ENCODE results near the gene LYPD3.

The LYPD3 gene

DNA sequence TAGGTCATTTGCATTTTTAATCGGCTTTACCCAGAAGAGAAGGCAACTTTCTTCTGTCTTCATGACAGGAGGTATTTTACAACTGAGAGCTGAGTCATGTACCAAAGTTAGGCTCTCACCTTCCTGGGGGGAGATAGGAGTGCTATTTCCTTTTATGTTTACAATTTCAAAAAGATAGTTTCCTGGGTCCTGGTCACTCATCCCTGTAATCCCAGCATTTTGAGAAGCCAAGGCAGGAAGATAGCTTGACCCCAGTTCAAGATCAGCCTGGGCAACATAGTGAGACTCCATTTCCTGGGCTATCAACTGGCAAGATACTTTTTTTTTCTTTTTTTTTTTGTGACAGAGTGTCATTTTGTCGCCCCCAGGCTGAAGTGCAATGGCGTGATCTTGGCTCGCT, 7.6 kb downstream of the LYPD3 start:
- TF ChIP-seq CTCF (IDR thresholded peaks at IDR 0.05; ENCODE audit: low read depth, low read length) = no peak
- no peak for DNase-seq (ENCODE audit: low read depth in 2 of 2)
- H3K4me3 ChIP-seq (replicated peaks in 1 of 2; ENCODE audit: low read depth in 2 of 2, low read length in 2 of 2) = no peak overlapping the region

DNA sequence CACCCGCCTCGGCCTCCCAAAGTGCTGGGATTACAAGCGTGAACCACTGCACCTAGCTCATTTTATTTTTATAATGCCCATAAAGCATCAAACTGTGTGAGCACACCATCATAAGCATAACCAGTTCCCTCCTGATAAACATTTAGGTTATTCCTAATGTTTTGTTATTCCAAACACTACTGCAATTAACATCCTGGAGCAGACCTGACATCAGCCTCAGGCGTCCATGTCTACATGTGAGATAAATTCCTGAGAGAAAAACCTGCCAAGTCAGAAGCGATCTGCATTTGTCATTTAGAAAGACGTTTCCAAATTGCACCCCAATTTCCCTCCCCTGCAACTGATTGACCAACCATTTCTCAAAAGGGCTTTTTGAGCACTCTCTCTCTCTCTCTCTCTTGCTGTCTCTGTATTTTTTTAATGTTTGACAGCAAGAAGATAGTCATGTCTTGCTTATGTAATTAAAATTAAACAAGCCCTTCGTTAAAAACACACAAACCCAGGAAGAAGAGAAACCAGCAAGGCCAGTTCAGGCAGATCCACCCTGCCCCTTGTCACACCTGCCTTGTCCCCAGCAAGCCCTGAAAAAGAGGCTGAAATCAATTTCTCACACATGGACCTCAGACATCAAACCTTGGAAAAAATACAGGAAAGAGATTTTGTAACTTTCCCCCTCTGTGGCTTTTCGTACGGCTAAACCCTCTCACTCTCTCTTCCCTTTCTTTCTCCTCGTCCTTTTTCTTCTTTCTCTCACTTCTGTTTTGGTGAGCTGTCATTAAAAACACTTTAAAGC, 9.9 kb downstream of the LYPD3 start:
- no peak for DNase-seq (ENCODE audit: low read depth in 2 of 2)
- no peak for TF ChIP-seq CTCF (IDR thresholded peaks at IDR 0.05; ENCODE audit: low read depth, low read length)
- no peak overlapping the region for H3K4me3 ChIP-seq (replicated peaks in 1 of 2; ENCODE audit: low read depth in 2 of 2, low read length in 2 of 2)

DNA sequence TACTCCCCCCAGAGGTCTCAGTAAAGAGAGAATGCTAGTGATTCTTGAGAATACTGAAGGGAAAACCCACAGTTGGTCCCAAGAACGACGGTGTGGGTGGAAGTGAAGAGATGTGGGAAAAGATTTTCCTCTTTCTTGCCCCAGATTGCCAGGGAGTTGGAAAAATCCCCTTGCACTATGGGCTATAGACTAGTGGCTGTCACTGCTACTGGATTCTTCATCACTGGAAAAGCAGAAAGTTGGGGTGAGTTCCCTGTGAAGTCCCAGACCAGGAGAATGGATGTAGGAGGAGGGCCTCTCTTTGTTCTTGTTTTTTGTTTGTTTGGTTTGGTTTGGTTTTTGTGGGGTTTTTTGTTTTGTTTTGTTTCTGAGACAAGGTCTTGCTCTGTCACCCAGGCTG, 11.4 kb downstream of the LYPD3 start:
- no peak overlapping the region for H3K4me3 ChIP-seq (replicated peaks in 1 of 2; ENCODE audit: low read depth in 2 of 2, low read length in 2 of 2)
- TF ChIP-seq CTCF (IDR thresholded peaks at IDR 0.05; ENCODE audit: low read depth, low read length) = no peak
- no peak for DNase-seq (ENCODE audit: low read depth in 2 of 2)

DNA sequence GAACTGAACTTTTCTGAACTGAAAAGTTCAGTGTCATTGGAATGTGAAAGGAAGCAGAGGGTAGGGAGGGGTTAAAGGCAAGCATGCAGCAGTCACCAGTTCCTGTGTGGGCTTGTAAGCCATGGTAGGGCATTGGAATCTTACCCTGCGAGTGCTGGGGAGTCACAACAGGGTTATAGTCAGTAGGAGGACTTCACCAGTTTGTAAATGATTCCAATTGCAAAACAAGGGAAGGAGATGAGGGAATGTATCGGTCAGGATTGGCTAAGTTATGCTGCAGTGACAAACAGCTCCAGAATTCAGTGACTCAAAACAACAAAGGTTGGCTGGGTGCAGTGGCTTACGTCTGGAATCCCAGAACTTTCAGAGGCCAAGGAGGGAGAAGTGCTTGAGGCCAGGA, 12.8 kb downstream of the LYPD3 start:
- H3K4me3 ChIP-seq (replicated peaks in 1 of 2; ENCODE audit: low read depth in 2 of 2, low read length in 2 of 2) = no peak overlapping the region
- peak in 1 of 2 donors; percentile 40 for DNase-seq (ENCODE audit: low read depth in 2 of 2)
- TF ChIP-seq CTCF (IDR thresholded peaks at IDR 0.05; ENCODE audit: low read depth, low read length) = no peak

DNA sequence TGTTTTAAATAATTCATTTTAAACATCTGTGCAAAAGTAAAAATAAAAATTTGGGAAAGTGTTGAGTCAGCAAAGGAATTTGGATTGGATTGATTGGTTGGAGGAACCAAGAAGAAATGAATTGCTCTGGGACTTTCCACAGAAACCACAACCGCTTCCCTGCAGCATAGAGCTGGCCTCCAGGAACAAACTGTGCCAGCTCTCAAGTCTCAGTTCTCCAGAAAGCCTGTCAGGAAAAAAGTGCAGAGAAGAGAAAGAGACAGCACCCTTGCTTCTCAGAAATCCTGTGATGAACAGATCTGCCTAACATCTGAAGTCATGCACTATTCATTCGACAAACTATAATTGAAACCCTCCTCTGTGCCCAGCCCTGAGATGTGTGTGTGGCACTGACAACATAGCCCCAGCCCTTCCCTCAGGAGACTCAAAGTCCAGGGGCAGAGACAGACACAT, 14.8 kb downstream of the LYPD3 start:
- no peak for TF ChIP-seq CTCF (IDR thresholded peaks at IDR 0.05; ENCODE audit: low read depth, low read length)
- DNase-seq (ENCODE audit: low read depth in 2 of 2) = peak; percentile 53 to 75
- no peak overlapping the region for H3K4me3 ChIP-seq (replicated peaks in 1 of 2; ENCODE audit: low read depth in 2 of 2, low read length in 2 of 2)

DNA sequence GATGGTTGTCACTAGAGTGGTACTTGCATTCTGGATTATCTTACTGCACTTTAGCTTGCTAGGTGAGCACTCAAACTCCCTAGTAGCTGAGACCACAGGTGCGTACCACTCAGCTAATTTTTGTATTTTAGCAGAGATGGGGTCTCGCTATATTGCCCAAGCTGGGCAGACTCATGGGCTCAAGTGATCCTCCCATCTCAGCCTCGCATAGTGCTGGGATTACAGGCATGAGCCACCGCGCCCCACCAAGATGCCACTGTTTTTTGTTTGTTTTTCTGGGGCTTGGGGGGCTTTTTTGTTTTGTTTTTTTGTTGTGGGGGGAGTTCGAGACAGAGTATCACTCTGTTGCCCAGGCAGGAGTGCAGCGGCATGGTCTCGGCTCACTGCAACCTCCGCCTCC, 17.8 kb downstream of the LYPD3 start:
- DNase-seq (ENCODE audit: low read depth in 2 of 2) = no peak
- no peak overlapping the region for H3K4me3 ChIP-seq (replicated peaks in 1 of 2; ENCODE audit: low read depth in 2 of 2, low read length in 2 of 2)
- no peak for TF ChIP-seq CTCF (IDR thresholded peaks at IDR 0.05; ENCODE audit: low read depth, low read length)

Data from cardiac fibroblast (primary cell).